Upper lobe of left lung (tissue), 6 donors: ENCODE data around the gene TRIP11. TPM values are rescaled to one million over a fixed set of nuclear protein-coding genes. Genes with fewer than 3 reads are reported as not detected.

Experiments used
- ATAC-seq, 2 donors: fragments of 200-7000 bp; cut with Tn5 transposase; one replicate each; pipeline ENCODE4 v1.9.1; 2022; ENCODE audit warnings: mild to moderate bottlenecking in 2 of 2, moderate library complexity in 2 of 2; ENCODE audit not compliant: low FRiP score in 2 of 2
- DNase-seq, 2 donors: peaks; one replicate each; pipeline ENCODE4 v3.0.0-alpha.2; 2019 to 2020
- H3K27ac ChIP-seq, 4 donors: fragments of 200-600 bp; sonication (generic); one replicate each; pipeline ENCODE4 v1.5.1; 2016 to 2019
- H3K27me3 ChIP-seq, 4 donors: fragments of 200-600 bp; sonication (generic); one replicate each; pipeline ENCODE4 v1.5.1; 2017 to 2019
- H3K36me3 ChIP-seq, 4 donors: fragments of 200-600 bp; sonication (generic); one replicate each; pipeline ENCODE4 v1.5.1; 2016 to 2019
- H3K4me1 ChIP-seq, 4 donors: fragments of 200-600 bp; sonication (generic); one replicate each; pipeline ENCODE4 v1.5.1; 2018 to 2019
- H3K4me3 ChIP-seq, 4 donors: fragments of 200-600 bp; sonication (generic); one replicate each; pipeline ENCODE4 v1.5.1; 2017 to 2019; ENCODE audit warnings: mild to moderate bottlenecking in 2 of 4, moderate library complexity in 1 of 4
- H3K9me3 ChIP-seq, 4 donors: fragments of 200-600 bp; sonication (generic); one replicate each; pipeline ENCODE4 v1.5.1; 2018 to 2019
- EP300 ChIP-seq, 4 donors: sonication (generic); formaldehyde crosslinking; IDR thresholded peaks; one replicate each; pipeline ENCODE4 v1.5.1; 2017; ENCODE audit warnings: antibody characterized with exemption in 4 of 4, control low read depth in 2 of 4
- POLR2A ChIP-seq, 4 donors: fragments of 450-650 bp; IDR thresholded peaks; one replicate each; pipeline ENCODE4 v1.5.1; 2016 to 2017; ENCODE audit warnings: antibody characterized with exemption in 4 of 4, mild to moderate bottlenecking in 2 of 4
- POLR2AphosphoS5 ChIP-seq, 2 donors: sonication (generic); formaldehyde crosslinking; IDR thresholded peaks; one replicate each; pipeline ENCODE4 v1.5.1; 2017; ENCODE audit warnings: antibody characterized with exemption in 2 of 2
- WGBS, 2 donors: methylation state at CpG; one replicate each; pipeline ENCODE4 v1.1.5; 2017 to 2018; 5-methylcytosine and 5-hydroxymethylcytosine counted together
- total RNA-seq, 6 donors: library from RNA; depleted of rRNA in 4 of 6; stranded (reverse); fragments of >200 nt in 4 of 6; gene quantifications; one replicate each; pipeline versions ENCODE4 v1.1.0 to v1.2.1, GENCODE V29; 2016 to 2021
- TF ChIP-seq, protein P1 (sequence below), 6 experiments: fragments of 450-650 bp in 4 of 6; fragments of 200-600 bp in 2 of 6; sonication (generic) in 2 of 6; IDR thresholded peaks; one replicate each; pipeline ENCODE4 v1.5.1; 2016 to 2019; ENCODE audit warnings: antibody characterized with exemption in 6 of 6
- donor health status: DM: no; HTN: no; CAD: no; lungs with moderate emphysema.
- donor health status: DM: no; HTN: yes; CAD: no; lungs with severe emphysema.

Gene TRIP11
- total RNA-seq, 6 donors from 2014 or later, result 19.2 to 71.8 (median 39.1) TPM

GRCh38 chr14:92035890-92036289 lies 4.0 kb downstream of the TRIP11 start:
- no peak for TF ChIP-seq EP300 (IDR thresholded peaks at IDR 0.05)
- ATAC-seq (no peak), DNase-seq (no peak)
- Histone ChIP-seq H3K27me3 (no peaks in the 10 kb centered on the region), H3K4me1 (peaks cover 23 to 42% (median 30%) of the 10 kb centered on the region in 4 donors), H3K4me3 (no peak overlapping the region), H3K36me3 (peaks cover 3 to 20% (median 13%) of the 10 kb centered on the region in 4 donors), H3K27ac (no peak overlapping the region), H3K9me3 (no peaks in the 10 kb centered on the region)
- 71 to 82% methylated on average over 1 of the region's 1 CpG for WGBS, 2 donors

- Histone ChIP-seq H3K4me1 (peaks cover 17 to 37% (median 26%) of the 10 kb centered on the region in 4 donors), H3K9me3 (no peaks in the 10 kb centered on the region), H3K27ac (no peak overlapping the region), H3K27me3 (no peaks in the 10 kb centered on the region), H3K36me3 (peaks cover 3 to 34% (median 15%) of the 10 kb centered on the region in 4 donors), H3K4me3 (no peak overlapping the region)
- DNase-seq, result no peak
- TF ChIP-seq, protein P1, sequence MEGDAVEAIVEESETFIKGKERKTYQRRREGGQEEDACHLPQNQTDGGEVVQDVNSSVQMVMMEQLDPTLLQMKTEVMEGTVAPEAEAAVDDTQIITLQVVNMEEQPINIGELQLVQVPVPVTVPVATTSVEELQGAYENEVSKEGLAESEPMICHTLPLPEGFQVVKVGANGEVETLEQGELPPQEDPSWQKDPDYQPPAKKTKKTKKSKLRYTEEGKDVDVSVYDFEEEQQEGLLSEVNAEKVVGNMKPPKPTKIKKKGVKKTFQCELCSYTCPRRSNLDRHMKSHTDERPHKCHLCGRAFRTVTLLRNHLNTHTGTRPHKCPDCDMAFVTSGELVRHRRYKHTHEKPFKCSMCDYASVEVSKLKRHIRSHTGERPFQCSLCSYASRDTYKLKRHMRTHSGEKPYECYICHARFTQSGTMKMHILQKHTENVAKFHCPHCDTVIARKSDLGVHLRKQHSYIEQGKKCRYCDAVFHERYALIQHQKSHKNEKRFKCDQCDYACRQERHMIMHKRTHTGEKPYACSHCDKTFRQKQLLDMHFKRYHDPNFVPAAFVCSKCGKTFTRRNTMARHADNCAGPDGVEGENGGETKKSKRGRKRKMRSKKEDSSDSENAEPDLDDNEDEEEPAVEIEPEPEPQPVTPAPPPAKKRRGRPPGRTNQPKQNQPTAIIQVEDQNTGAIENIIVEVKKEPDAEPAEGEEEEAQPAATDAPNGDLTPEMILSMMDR (IDR thresholded peaks at IDR 0.05), result no peak
- TF ChIP-seq POLR2A (IDR thresholded peaks at IDR 0.05) (no peak), POLR2AphosphoS5 (IDR thresholded peaks at IDR 0.05) (no peak)
- ATAC-seq, result no peak
- 88 to 92% methylated on average over 11 of the region's 11 CpGs for WGBS, 2 donors
Observed at GRCh38 chr14:92033906-92034687, 5.8 kb downstream of the TRIP11 start.

- H3K36me3 ChIP-seq, result peaks cover 3 to 34% (median 15%) of the 10 kb centered on the region in 4 donors
- no peaks in the 10 kb centered on the region for H3K27me3 ChIP-seq
- WGBS, 2 donors, result 81 to 89% methylated on average over 1 of the region's 1 CpG
- ATAC-seq (no peak), DNase-seq (no peak)
- TF ChIP-seq, protein P1 (IDR thresholded peaks at IDR 0.05), result no peak
- H3K27ac ChIP-seq, result no peak overlapping the region
- H3K4me1 ChIP-seq, result peaks cover 13 to 31% (median 20%) of the 10 kb centered on the region in 4 donors
- H3K9me3 ChIP-seq, result no peaks in the 10 kb centered on the region
- no peak overlapping the region for H3K4me3 ChIP-seq
Observed at GRCh38 chr14:92033433-92033832, 6.4 kb downstream of the TRIP11 start.

- DNase-seq (peak in 1 of 2 donors; percentile 52), ATAC-seq (no peak)
- H3K4me1 ChIP-seq, result no peaks in the 10 kb centered on the region
- no peak overlapping the region for H3K4me3 ChIP-seq
- no peaks in the 10 kb centered on the region for H3K27me3 ChIP-seq
- no peaks in the 10 kb centered on the region for H3K9me3 ChIP-seq
- no peak overlapping the region for H3K27ac ChIP-seq
- TF ChIP-seq POLR2AphosphoS5 (IDR thresholded peaks at IDR 0.05), result no peak
- TF ChIP-seq, protein P1 (IDR thresholded peaks at IDR 0.05), result no peak
- 87% methylated on average over 21 of the region's 21 CpGs for WGBS, 2 donors
- H3K36me3 ChIP-seq, result peaks cover 0 to 70% (median 9%) of the 10 kb centered on the region in 4 donors
Observed at GRCh38 chr14:92026548-92027190, 13.2 kb downstream of the TRIP11 start.

- Histone ChIP-seq H3K4me1 (no peaks in the 10 kb centered on the region), H3K4me3 (no peak overlapping the region), H3K36me3 (peaks cover 11 to 72% (median 16%) of the 10 kb centered on the region in 4 donors), H3K27me3 (no peaks in the 10 kb centered on the region), H3K9me3 (no peaks in the 10 kb centered on the region), H3K27ac (no peak overlapping the region)
- ATAC-seq, result no peak
- no peak for DNase-seq
- TF ChIP-seq, protein P1 (IDR thresholded peaks at IDR 0.05), result no peak
- TF ChIP-seq POLR2A (IDR thresholded peaks at IDR 0.05) (no peak), EP300 (IDR thresholded peaks at IDR 0.05) (no peak), POLR2AphosphoS5 (IDR thresholded peaks at IDR 0.05) (no peak)
- 53 to 69% methylated on average over 1 of the region's 1 CpG for WGBS, 2 donors
Observed at GRCh38 chr14:92022036-92022435, 17.8 kb downstream of the TRIP11 start.
